HG02852 (cell line): ENCODE measurements around the gene NCOA6.
A peak's percentile ranks its signal among the peaks of the same experiment; 100 is the strongest.

Experiments
- ATAC-seq: cut with Tn5 transposase; IDR thresholded peaks from one replicate; pipeline ENCODE4 v1.9.1; 2021; ENCODE audit warnings: mild to moderate bottlenecking, moderate library complexity; ENCODE audit not compliant: unreplicated experiment

The NCOA6 gene

DNA sequence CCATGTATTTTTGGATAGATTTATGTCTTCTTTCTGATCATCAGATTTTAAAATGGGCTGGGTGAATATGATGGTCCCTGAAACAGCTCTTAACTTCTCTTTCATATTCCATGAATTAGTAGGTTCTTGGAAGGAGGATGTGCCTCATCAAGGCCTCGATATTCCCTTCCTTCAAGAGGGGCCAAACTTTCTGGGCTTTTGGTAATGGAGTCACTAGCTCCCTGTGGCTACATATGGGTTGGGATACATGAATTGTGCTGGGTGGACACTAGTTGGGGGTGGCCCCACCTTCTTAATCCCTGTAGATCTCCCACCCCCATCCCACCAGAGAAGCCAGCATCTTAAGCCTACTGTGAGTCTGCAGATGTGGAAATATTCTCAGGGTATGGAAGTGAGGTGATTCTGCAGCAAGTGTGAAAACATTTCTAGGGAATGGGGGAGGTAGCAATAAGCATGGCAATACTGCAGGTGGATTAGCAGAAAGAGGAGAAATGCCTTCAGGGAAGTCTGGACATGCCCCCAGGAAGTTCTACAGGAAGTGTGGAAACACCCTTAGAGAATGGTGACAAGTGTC is 119.1 kb downstream of the NCOA6 start:
- no peak for ATAC-seq

DNA sequence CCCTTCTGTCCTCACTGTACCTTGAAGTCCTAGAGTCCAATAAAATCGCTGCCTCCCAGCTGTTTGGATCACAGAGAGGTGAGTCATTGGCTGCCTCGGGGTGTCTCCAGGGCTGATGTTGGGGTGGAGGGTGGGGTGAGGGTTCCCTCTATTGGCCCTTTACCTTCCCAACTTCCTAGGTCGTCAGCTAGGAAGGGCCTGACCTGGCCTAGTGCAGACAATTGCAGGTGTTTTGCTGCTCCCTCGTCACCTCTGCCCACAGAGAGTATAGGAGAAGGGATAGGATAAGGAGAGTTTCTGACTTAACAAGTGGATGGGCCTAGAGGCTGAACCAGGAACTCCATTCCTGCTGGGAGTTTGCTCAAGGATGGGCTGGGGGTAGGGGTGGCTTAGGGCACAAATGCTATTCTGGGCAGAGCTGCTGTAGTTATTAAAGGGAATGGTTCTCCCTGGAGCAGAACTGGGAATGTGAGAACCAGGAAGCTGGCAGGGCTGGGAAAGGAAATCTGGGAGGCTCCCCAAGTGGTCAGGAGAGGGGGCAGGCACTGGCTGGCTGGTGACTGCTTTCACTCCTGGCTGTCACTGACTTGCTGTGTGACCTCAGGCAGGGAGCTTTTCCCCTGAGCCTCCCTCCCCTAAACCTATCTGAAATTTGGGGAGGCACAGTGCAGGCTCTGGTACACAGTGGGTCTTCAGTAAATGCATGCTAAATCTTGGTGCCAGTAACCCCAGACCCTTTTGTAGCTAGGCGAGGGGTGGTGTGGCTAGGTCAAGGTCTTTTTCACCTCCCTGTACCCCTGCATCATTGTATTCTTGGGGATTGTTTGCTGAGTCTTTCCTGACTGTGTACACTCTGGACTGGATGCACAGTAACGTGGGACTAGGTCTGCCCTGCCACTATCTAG is 119.8 kb downstream of the NCOA6 start:
- ATAC-seq, result no peak

GRCh38 chr20:34705008-34705396 is 120.4 kb downstream of the NCOA6 start:
- no peak for ATAC-seq

GRCh38 chr20:34704177-34705007 is 121.1 kb downstream of the NCOA6 start, which contains the start of gene TP53INP2:
Gene TP53INP2 (plus strand): TSS chr20:34704344. CDS start chr20:34708740, 4,396 bp downstream.
- peak; percentile 60 for ATAC-seq

DNA sequence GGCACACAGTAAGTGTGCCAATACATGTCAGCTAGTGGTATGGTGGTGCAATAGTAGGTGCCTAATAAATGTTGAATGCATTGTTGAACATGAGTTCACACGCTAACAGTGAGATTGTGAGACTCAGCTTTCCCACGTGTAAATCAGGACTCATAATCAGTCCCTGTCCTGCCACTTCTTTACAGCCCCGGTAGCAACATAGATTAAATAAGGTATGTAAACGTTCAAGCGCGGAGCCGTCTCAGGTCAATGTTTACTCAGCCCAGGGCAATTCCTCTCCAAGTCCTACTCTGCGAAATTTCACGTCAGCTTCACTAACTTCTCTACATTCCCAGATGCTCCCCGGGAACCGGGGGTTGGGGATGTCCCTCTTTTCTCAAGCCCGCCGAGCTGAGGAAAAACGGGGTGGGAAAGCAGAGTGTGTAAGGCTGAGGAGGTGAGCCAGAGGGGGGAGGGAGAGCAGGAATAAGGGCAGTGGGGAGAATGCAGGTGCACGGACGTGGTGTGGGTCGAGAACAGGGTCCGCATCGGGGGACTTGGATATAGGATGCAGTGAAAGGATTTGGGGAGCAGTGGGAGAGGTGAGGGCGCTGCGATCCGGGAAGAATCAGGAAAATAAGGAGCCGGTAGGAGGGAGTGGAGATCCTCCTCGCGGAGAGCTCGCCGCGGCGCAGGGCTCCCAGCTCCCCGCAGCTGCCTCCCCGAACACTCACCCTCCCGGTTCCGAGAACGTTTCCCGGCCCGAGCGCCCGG is 121.9 kb downstream of the NCOA6 start:
- ATAC-seq, result no peak

DNA sequence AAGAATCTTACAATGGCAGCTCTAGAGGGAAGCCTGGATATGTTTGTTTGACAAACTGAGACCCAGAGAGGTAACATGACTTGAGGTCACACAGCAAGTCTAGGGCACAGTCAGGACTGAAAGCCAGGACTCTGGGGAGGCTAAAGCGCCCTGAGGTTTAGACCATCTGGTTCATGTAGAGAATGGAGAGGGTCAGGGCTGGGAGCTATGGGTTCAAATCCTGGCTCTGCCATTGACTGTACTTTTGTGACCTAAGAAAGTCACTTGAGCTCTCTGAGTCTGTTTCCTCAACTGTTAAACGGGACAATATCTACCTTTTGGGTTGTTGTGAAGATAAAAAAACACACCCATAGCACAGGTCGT is 122.4 kb downstream of the NCOA6 start:
- ATAC-seq, result no peak

- no peak for ATAC-seq
Measured at GRCh38 chr20:34701405-34702085, 123.9 kb downstream of the NCOA6 start.

- ATAC-seq, result no peak
Measured at GRCh38 chr20:34693414-34693813, 132.0 kb downstream of the NCOA6 start.

DNA sequence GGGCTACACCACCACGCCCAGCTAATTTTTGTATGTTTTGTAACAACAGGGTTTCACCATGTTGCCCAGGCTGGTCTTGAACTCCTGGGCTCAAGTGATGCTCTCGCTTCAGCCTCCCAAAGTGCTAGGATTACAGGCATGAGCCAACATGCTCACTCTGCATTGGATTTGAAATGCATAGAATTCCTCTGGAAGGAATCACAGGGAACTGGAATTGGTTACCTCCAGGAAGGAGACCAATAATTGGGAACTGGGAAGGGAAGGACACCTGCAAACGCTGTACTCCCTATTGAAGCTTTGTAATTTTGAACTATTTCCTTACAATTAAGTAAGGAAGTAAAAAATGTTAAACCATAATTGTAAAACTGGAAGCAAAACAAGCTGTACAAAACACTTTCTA is 133.6 kb downstream of the NCOA6 start:
- ATAC-seq, result no peak

DNA sequence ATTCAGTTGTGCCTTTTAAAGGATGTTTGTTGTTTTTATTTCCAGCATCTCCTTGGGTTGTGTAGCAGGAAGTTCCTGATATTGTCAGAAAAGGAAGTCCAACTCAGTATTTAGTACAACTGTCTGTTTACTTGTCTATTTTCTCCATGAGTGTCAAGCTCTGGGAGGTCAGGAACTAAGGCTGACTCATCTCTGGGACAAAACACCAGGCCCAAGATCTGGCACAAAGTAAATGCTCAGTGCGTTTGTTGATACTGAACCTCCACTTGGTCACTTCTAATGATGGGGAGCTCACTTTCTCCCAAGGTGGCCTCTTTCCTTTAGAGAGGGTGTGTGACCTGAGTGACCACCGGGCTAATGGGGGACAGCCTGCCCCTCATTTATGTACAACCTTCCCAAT is 136.0 kb downstream of the NCOA6 start:
- ATAC-seq, result no peak

DNA sequence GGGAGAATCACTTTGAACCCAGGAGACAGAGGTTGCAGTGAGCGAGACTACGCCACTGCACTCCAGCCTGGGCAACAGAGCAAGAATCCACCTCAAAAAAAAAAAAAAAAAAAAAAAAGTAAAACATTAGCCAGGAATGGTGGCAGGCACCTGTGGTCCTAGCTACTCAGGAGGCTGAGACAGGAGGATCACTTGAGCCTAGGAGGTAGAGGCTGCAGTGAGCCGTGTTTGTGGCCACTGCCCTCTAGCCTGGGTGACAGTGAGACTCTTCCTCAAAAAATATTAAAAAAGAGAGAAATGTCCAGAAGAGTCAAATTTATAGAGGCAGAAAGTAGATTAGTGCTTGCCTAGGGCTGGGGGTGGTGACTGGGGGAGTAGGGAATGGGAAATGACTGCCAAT is 141.8 kb downstream of the NCOA6 start:
- ATAC-seq, result no peak

DNA sequence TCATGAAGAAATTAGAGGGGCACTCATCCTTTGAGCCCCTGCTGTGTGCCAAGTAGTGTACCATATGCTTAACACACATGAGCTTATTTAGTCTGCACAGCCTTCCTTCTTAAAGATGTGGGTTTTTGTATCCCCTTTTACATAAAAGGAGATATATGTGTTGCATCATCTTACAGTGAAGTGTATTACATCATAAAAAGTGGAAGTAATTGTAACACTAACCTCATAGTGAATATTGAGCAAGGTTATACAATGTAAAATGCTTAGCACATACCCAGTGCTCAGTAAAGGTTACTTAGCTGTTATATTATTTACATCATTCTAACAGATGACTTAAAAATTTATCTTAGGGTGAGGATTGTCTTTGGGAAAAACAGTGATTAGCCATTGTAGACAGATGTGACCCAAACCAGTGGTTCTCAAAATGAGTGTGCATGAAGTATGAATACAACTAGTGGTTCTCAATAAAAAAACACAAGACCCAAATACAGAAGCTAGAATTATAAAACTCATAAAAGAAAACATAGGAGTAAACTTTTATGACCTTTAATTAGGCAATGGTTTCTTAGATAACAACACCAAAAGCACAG is 144.8 kb downstream of the NCOA6 start:
- no peak for ATAC-seq

DNA sequence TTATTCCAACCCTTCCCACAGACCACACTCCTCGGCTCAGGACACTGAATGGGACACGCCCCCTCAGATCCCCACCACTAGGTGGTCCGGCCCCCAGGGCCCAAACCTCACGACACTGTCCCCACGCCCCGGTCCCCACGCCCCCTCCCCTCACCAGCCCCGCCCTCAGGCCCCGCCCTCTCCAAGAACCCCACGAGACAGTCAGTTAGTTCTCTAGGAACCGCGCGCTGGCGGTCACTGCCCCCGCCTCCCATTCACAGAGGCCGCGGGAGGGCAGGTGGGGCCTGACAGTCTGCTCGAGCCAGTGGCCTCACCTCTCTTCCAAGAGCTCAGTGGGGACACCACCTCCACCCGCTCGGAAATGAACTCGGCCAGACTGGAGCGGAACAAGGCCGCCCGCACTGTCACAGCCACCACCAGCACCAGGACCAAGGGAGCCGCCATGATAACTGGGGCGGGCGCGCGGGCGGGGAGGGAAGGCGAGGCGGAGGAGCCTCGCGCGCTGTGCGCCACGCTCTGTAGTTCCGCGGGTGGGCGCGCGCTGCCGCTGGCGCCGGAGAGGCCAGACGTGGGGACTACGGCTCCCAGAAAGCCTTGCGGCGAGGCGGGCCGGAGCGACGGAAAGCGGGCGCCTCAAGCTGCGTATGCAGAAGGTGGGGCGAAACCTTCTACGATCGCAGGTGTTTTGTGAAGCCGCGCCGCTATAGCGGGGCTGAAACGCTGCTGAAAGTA is 148.6 kb downstream of the NCOA6 start, which contains the start of gene PIGU:
Gene PIGU (minus strand): TSS at position 451 of the 732 bp plus-strand sequence. CDS start 7 bp downstream, at position 444.
- ATAC-seq, result peak; percentile 95

GRCh38 chr20:34675993-34676641 is 149.3 kb downstream of the NCOA6 start:
- ATAC-seq, result no peak

DNA sequence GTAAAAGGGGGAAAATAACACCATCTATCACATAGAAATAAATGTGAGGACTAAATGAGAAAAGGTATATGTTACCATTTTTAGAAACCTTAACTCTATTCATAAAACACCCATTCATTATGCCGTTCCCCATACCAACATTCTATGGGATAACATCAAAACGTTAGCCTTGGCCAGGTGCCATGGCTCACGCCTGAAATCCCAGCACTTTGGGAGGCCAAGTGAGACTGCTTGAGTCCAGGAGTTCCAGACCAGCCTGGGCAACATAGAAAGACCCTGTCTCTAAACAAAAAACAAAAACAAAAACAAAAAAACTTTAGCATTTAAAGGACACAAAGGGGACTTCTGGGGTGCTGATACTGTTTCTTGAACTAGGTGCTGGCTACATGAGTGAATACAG is 149.9 kb downstream of the NCOA6 start:
- no peak for ATAC-seq

- no peak for ATAC-seq
Measured at GRCh38 chr20:34673412-34673811, 152.0 kb downstream of the NCOA6 start.

GRCh38 chr20:34669094-34669493 is 156.4 kb downstream of the NCOA6 start:
- no peak for ATAC-seq
